Measurements from ENCODE around the gene MLEC. TPM values are rescaled to one million over a fixed set of nuclear protein-coding genes. Genes with fewer than 3 reads are reported as not detected.

Gene MLEC
- total and polyA plus RNA-seq, 9 of the 15 experiments (the other 6 are each of a cell fraction or from before 2014, with no cell fraction given), result 18.5 to 108 (median 57.8) TPM

GRCh38 chr12:120674097-120674636 is 12.8 kb upstream of the MLEC start:
- no peak for ATAC-seq
- H3K4me3 ChIP-seq, result no peak overlapping the region
- no peak overlapping the region for H3K27ac ChIP-seq (ENCODE audit: extremely low read depth, low read depth, low read length)
- in situ Hi-C loops (cut with MboI), result loop anchor here (25.0 kb wide), 1 partner anchor 337 kb away; the partner anchor contains the start of gene PLA2G1B
- 0% methylated on average over 6 of the region's 6 CpGs for WGBS (ENCODE audit: insufficient coverage, low coverage, missing lambda C conversion rate)
- no peaks in the 10 kb centered on the region for H3K36me3 ChIP-seq (ENCODE audit: control insufficient read depth, insufficient read depth, low read length)
- BruUV-seq (replicated peaks), result no TSS peak
- no peak for DNase-seq (ENCODE audit: extremely low read depth in 1 of 4, low spot score in 3 of 4)
- no peaks in the 10 kb centered on the region for H3K9me3 ChIP-seq (replicated peaks; ENCODE audit: control insufficient read depth, insufficient read depth, low read depth, low read length)
- H3K4me2 ChIP-seq (ENCODE audit: insufficient read depth, low read length), result no peak overlapping the region
- H3K9me1 ChIP-seq (ENCODE audit: control insufficient read depth, insufficient read depth, low read length), result no peaks in the 10 kb centered on the region
- H3K9ac ChIP-seq (ENCODE audit: insufficient read depth in 1 of 2, low read depth in 2 of 2, low read length in 2 of 2), result no peak overlapping the region
- no peaks in the 10 kb centered on the region for H3K79me2 ChIP-seq (ENCODE audit: control insufficient read depth, insufficient read depth, low read length)
- ChIA-PET POLR2A (interaction anchor here (1.2 kb wide), 1 partner anchor 16 kb away, joined by 4 read pairs; no protein-coding TSS in a partner anchor), CTCF (ENCODE audit: low intra/inter-chr PET ratio) (no interaction called here)
- H4K20me1 ChIP-seq (replicated peaks; ENCODE audit: control insufficient read depth, insufficient read depth, low read length), result no peaks in the 10 kb centered on the region
- H2AFZ ChIP-seq (ENCODE audit: low read depth, low read length), result no peak overlapping the region
- H3K27me3 ChIP-seq (ENCODE audit: control insufficient read depth in 2 of 2, insufficient read depth in 2 of 2, low read length in 2 of 2), result peaks cover 23 to 67% of the 10 kb centered on the region in 2 experiments; a peak in 4 of 5 replicates
- FAIRE-seq, result no peak
- H3K4me1 ChIP-seq (replicated peaks in 1 of 2; ENCODE audit: control insufficient read depth in 2 of 2, insufficient read depth in 2 of 2, low read length in 2 of 2), result no peaks in the 10 kb centered on the region; a peak in 2 of 5 replicates
- intact Hi-C loops (cut with micrococcal nuclease), result no loop called here
- no peak for TF ChIP-seq KLF1 (tag; IDR thresholded peaks at IDR 0.05)
- TF ChIP-seq SMARCC2 (IDR thresholded peaks at IDR 0.05; ENCODE audit: low read depth), result no peak

GRCh38 chr12:120677765-120678473 is 9.0 kb upstream of the MLEC start:
- no peak overlapping the region for H3K4me3 ChIP-seq
- POLR2A ChIA-PET, result interaction anchor here (0.6 kb wide), 2 partner anchors 29 to 544 kb away, joined by 3 read pairs; no protein-coding TSS in a partner anchor
- no peak overlapping the region for H3K27ac ChIP-seq (ENCODE audit: extremely low read depth, low read depth, low read length)
- FAIRE-seq (no peak), ATAC-seq (peak; percentile 47; the same call in 1 of the 3 replicates), DNase-seq (ENCODE audit: extremely low read depth in 1 of 4, low spot score in 3 of 4) (peak in 2 of 4 experiments; percentile 22)
- WGBS (ENCODE audit: insufficient coverage, low coverage, missing lambda C conversion rate), result 3% methylated on average over 7 of the region's 7 CpGs
- intact Hi-C loops (cut with micrococcal nuclease) (no loop called here), in situ Hi-C loops (cut with MboI) (no loop called here)
- H3K36me3 ChIP-seq (ENCODE audit: control insufficient read depth, insufficient read depth, low read length), result no peaks in the 10 kb centered on the region
- H3K4me2 ChIP-seq (ENCODE audit: insufficient read depth, low read length), result no peak overlapping the region
- H3K9me1 ChIP-seq (ENCODE audit: control insufficient read depth, insufficient read depth, low read length), result no peaks in the 10 kb centered on the region
- CTCF ChIA-PET (ENCODE audit: low intra/inter-chr PET ratio), result no interaction called here
- peaks cover 20 to 42% of the 10 kb centered on the region in 2 experiments for H3K27me3 ChIP-seq (ENCODE audit: control insufficient read depth in 2 of 2, insufficient read depth in 2 of 2, low read length in 2 of 2)
- no peaks in the 10 kb centered on the region for H4K20me1 ChIP-seq (replicated peaks; ENCODE audit: control insufficient read depth, insufficient read depth, low read length)
- peak overlapping the region in 1 of 2 experiments; percentile 32; a peak in 1 of 4 replicates for H3K9ac ChIP-seq (ENCODE audit: insufficient read depth in 1 of 2, low read depth in 2 of 2, low read length in 2 of 2)
- H3K79me2 ChIP-seq (ENCODE audit: control insufficient read depth, insufficient read depth, low read length), result no peaks in the 10 kb centered on the region
- no peaks in the 10 kb centered on the region for H3K9me3 ChIP-seq (replicated peaks; ENCODE audit: control insufficient read depth, insufficient read depth, low read depth, low read length)
- H2AFZ ChIP-seq (ENCODE audit: low read depth, low read length), result no peak overlapping the region
- H3K4me1 ChIP-seq (replicated peaks in 1 of 2; ENCODE audit: control insufficient read depth in 2 of 2, insufficient read depth in 2 of 2, low read length in 2 of 2), result no peaks in the 10 kb centered on the region; a peak in 2 of 5 replicates
- BruUV-seq (replicated peaks), result no TSS peak
- peak; percentile 15; the same call in 1 of the 2 replicates for TF ChIP-seq ZBTB7A (IDR thresholded peaks at IDR 0.05; ENCODE audit: borderline replicate concordance, control insufficient read depth, low read depth, low read length)
- TF ChIP-seq LEF1 (IDR thresholded peaks at IDR 0.05), result no peak
- TF ChIP-seq CHD4 (IDR thresholded peaks at IDR 0.05; ENCODE audit: insufficient read depth, insufficient replicate concordance, low read depth, low read length, poor library complexity, severe bottlenecking), result no peak
- TF ChIP-seq ZFP36 (IDR thresholded peaks at IDR 0.05; ENCODE audit: low read depth, low read length, partially characterized antibody), result no peak
- TF ChIP-seq ZNF589 (CRISPR knock-in tag; IDR thresholded peaks at IDR 0.05; ENCODE audit: low read depth), result no peak
- no peak for TF ChIP-seq ATF7 (IDR thresholded peaks at IDR 0.05)
- no peak for TF ChIP-seq NFE2 (IDR thresholded peaks at IDR 0.05; ENCODE audit: low read depth)
- TF ChIP-seq SREBF1 (IDR thresholded peaks at IDR 0.05; ENCODE audit: borderline replicate concordance, low read depth, low read length), result no peak
- TF ChIP-seq FOSL1 (tag; conservative IDR thresholded peaks at IDR 0.05), result peak; percentile 48; the same call in 1 of the 2 replicates
- no peak for TF ChIP-seq ZBTB43 (CRISPR knock-in tag; IDR thresholded peaks at IDR 0.05)
